DMS53 (cell line): Measurements from ENCODE around the gene SMTNL2.
A peak's percentile ranks its signal among the peaks of the same experiment; 100 is the strongest.
"Not testable (repeated sequence)": the region's sequence is repeated elsewhere in the genome, so short reads cannot be mapped to it uniquely, and the experiment has no call there.

Experiments used
- DNase-seq: peaks from one replicate; lab custom pipeline; 2025; lab: John Stamatoyannopoulos, UW

SMTNL2 gene

DNA sequence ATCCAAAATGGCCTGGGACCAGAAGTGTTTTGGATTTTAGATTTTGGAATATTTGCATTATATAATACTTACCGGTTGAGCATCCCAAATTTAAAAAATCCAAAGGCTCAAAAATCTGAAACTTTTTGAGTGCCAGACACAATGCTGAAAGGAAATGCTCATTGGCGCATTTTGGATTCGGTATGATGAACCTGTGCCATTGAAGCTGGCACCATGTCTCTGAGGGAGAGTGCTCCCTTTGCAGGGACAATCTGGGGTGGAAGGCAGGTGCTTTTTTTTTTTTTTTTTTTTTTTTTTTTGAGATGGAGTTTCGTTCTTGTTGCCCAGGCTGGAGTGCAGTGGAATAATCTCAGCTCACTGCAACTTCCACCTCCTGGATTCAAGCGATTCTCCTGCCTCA lies 17.7 kb downstream of the SMTNL2 start:
- DNase-seq, result no peak

DNA sequence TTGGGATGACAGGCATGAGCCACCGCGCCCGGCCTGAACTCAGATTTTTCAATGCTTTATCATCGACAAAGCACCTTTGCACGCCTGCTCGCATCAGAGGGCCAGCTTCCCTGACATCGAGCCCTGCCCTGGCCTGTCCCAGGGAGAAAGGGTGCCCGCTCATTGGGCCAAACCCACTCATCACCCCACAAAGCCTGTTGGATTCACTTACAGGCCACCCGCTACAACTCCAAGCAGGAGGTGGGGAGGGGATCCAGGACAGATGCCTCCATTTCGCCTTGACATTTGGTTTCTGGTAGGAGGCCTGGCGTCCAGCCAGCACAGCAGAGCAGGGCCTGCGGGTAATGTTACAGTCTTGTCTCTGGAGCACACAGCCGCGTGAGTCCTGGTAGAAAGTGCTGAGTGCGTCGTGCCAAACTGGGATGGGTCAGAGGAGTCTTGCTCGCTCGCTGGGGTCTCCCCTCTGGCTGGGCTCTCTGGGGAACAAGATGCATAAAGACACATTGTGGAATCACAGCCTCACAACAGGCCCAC lies 19.8 kb downstream of the SMTNL2 start:
- DNase-seq, result no peak

DNA sequence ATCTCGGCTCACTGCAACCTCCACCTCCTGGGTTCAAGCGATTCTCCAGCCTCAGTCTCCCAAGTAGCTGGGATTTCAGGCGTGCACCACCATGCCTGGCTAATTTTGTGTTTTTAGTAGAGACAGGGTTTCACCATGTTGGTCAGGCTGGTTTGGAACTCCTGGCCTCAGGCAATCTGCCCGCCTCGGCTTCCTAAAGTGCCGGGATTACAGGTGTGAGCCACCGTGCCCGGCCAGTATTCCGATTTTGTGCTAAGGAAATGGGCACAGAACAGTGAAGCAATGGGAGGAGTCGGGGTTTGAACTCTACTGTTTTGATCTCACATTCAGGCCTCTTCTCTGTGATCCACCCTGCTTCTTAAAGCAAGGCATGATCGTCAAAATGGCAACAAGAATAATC lies 20.4 kb downstream of the SMTNL2 start:
- not testable (repeated sequence) for DNase-seq

DNA sequence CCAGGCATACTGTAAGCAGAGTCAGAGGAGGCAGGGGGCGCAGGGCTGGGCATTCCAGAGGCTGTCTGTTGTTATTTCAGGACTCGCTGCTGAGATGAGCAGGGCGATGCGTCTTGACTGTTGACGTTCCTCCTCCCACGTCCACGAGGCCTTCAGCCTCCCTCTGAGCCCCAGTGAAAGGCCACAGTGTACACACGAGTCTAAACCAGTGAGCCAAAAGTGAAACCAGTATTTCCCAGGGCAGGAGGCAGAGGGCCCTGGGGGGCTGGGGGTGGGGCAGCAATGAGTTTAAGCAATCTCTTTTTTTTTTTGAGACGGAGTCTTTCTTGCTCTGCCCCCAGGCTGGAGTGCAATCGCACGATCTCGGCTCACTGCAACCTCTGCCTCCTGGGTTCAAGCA lies 21.5 kb downstream of the SMTNL2 start:
- no peak for DNase-seq

DNA sequence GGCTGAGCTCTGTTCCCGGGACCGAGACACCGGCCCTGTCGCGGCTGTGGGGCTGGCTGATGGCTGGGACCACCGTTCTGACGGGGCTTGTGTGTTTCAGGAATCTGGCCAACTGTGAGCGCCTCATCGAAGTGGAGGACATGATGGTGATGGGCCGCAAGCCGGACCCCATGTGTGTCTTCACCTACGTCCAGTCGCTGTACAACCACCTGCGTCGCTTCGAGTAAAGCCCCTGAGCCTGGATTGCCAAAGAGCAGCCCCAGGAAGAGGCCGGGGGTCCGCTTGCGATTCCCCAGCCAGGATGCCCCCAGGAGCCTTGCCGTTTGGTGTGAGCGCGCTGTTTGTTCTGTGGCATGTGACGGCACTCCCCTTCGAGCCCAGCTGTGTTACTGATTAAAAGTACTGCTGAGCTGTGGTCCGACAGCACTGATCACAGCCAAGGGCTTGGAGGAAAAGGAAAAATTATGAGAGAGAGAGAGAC lies 23.0 kb downstream of the SMTNL2 start:
- DNase-seq, result no peak

DNA sequence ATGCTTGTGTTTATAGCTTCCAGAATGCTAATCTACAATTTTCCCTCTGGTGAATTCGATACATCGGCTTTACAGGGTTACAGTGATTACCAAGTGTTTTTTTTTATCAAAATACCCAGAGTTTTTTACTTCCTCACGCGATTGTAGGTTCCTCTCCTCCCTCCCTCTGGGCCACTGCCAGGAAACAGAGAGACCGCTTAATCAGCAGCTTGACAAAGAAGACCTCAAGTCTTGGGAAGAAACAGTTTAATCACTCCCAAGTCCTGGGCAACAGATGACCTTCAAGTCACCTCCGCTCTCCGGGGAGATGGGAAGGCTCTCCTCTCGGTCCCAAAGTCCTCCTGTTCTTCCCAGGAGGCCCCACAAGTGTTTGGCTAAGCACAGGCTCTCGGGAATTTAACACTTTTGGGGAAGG lies 23.5 kb downstream of the SMTNL2 start:
- no peak for DNase-seq

DNA sequence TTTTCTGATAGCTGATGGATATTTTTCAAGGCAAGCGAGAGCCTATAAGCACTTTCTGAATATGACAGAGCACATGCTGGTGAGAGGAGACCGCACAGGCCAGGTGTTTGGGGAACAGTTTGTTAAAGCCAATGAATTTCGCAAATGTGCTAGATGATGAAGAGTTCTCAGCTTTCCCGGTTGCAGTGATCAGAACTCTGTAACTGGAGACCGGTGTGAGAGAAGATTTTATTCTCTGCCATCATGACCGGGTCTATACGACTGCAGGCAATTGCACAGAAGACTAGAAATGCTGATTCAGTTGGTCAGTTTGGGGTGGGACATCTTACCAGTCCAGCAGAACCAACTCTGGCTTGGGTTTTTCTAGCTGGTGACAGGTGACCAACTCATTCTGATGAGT lies 25.4 kb downstream of the SMTNL2 start:
- no peak for DNase-seq

DNA sequence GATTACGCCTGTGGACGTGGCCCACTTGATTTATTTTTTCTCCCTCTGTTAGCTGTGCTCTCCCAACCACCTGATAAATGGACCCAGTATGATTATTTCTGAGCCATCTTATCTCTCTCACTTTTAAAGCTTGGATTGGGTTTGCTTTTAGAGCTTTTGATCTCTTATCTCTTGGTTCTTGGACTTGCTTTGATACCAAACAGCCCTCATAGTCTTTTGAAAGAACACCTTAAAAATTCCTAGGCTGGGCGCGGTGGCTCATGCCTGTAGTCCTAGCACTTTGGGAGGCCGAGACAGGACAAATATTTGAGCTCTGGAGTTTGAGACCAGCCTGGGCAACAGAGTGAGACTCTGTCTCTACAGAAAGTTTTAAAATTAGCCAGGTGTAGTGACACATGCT lies 25.8 kb downstream of the SMTNL2 start:
- DNase-seq, result no peak

DNA sequence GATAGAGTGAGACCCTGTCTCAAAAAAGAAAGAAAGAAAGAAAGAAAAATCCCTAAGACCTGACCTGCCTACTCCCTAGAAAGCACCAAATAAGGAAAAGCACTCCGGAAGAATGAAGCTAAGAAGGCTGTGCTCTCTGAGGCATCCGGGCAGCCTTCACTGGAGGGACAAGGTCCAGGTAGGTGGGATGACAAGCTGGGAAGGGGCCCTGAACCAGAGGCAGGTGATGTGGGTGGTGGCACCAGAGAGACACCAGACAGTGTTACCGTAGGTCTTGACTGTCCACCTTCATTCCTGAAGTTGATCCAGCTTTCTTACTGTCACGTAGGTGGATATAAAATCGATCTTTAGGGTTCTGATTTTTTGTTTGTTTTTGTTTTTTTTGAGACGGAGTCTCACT lies 26.3 kb downstream of the SMTNL2 start:
- DNase-seq, result no peak

DNA sequence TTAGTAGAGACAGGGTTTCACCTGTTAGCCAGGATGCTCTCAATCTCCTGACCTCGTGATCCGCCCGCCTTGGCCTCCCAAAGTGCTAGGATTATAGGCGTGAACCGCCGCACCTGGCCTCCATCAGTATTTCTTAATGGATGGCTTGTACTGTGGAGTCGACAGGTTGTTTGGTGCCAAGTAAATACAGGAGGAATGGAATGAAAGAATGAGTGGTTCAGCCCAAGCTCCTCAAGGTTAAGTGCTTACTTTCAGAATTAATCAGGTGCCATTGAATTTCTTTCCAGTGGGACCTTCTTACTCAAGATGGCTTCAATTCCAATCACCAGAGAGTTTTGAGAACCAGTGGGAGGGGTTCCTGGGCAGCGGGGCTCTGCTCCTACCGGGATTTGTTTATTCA lies 32.1 kb downstream of the SMTNL2 start:
- DNase-seq, result no peak

DNA sequence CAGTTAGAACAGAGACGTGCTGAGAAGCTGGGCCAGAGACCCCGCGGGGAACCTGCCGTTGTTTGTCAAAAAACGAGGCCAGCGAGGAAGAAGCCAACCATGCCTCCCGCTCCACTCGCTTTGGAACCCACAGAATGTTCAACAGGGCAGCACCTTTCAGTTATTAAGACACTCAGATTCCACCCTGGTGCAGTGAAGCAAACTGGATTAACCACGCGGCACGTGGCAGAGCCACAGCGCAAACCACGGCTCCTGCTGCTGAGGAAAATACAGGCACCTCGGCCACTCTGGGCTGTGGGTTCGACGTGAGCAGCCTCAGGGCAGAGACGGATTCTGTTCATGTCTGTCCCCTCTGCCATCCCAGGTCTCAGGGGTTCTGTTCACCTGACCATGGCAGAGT lies 32.8 kb downstream of the SMTNL2 start:
- DNase-seq, result no peak

DNA sequence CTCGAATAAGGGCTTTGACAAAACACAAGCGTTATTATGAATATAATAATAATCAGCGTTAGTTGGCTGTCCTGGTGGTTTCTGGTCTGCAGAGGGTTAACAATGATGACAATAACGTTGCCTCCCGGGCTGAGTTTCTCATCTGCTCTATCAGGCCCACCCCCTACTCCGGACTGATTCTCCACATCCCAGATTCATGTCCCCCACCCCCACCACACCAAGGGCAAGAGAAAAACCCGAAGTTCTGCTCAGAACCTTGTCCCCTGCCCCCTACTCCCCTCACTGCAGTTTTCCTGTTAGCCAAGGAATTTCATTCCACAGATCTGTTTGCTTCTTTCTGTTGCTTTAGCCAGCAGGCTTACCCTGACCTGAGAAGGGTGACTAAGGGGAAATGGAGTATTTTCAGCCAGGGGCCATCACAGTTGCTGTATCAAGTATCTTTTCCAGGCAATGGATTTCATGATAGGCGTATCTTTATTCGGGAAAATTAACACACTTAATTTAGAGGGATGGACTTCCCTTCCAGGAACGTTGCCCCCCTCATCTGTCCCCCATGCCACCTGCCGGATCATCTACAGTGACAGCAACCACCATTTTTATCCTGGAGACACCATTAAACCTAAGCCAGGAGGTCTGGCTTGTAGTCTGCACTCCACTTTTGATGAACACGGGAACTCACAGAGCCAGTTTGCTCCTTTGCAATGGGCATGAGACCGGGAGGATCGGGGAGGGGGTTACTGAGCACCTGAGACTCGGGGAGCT lies 33.4 kb downstream of the SMTNL2 start:
- DNase-seq, result no peak

DNA sequence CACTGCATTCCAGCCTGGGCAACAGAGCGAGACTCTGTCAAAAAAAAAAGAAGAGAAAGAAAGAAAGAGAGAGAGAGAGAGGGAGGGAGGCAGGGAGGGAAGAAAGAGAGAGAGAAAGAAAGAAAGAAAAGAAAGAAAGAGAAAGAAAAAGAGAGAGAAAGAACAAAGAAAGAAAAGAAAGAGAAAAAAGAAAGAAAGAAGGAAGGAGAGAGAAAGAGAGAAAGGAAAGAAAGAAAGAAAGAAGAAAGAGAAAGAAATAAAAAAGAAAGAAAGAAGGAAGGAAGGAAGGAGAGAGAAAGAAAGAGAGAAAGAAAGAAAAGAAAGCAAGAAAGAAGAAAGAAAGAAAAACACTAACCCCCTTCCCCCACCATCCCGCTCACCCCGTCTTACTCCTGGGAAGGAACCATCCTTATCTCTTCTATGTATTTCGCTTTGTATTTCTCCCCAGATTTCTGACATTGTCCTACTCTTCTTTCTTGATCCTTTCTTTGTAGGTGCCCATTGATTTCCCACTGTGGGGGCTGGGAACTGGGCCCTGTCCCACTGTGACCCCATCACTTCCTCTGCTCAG lies 36.3 kb downstream of the SMTNL2 start:
- DNase-seq, result no peak

DNA sequence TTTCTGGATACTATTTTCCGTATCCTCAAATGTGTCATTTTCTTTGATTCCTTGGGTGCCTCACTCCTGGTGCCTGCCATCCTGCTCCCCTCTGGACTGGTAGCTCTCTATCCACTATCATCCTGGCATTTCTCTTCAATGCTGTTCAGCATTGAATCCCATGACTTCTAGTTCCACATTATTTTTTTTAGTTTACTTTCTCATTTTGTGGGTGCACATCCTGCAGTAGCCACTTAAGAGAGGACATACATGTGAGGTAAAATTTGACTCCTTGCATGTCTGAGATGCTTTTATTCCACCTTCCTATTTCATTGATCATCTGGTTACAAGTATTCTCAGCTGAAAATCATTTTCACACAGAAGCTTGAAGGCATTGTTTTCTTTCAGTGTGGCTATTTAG lies 38.0 kb downstream of the SMTNL2 start:
- no peak for DNase-seq

DNA sequence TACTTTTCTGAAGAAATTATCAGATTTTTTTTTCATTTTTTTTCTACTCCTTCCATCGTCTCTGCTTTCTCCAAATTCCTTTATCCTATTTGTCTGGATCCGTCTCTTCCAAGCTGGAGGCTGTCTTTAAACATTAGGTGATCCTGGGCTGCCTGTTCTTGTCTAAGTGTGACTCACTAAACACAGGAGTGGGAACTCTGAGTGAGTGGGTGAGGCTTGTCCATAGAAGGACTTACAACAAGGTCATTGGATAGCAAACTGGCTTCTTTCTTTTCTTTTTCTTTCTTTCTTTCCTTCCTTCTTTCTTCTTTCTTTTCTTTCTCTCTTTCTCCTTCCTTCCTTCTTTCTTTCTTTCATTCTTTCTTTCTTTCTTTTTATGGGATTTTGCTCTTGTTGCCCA lies 38.9 kb downstream of the SMTNL2 start:
- no peak for DNase-seq

DNA sequence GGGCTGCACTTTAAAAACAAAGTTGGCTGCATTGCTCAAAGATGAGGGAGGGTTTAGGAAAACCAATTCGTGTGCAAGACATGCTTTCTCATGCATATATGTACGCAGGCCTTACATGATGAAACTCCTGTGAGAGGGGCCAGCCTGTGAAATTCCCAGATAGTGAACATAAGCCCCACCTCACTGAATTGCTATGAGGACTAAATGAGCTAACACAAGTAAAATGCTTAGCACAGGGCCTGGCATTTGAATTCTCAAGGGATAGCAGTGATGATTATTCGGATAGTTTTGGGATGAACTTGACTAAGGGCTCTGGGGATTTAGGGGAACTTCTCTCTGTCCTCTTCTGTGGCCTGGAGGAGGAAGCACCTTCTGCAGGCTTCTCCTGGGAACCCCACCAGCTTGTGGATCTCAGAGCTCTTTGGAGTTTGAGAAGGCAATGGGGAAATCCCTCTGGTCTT lies 40.2 kb downstream of the SMTNL2 start:
- not testable (repeated sequence) for DNase-seq

DNA sequence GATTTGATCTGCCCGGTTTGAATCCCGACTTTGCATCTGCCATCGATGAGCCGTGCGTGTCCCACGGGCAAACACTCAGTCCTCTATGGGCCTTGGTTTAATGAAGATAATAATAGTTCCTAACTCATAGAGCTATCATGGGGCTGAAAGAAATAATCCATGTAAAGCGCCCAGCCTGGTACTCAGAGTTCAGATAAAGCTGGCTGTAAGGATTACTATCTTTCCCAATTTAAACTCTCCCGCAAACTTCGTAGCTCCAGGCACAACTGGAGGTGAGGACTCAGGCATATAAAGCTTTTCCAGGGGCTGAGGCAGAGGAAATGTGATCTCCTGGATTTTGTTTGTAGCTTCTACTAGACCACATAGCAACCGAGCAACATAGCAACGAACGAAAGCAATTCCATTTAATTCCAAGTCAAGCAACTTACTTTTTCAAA lies 40.9 kb downstream of the SMTNL2 start:
- DNase-seq, result peak; percentile 52

DNA sequence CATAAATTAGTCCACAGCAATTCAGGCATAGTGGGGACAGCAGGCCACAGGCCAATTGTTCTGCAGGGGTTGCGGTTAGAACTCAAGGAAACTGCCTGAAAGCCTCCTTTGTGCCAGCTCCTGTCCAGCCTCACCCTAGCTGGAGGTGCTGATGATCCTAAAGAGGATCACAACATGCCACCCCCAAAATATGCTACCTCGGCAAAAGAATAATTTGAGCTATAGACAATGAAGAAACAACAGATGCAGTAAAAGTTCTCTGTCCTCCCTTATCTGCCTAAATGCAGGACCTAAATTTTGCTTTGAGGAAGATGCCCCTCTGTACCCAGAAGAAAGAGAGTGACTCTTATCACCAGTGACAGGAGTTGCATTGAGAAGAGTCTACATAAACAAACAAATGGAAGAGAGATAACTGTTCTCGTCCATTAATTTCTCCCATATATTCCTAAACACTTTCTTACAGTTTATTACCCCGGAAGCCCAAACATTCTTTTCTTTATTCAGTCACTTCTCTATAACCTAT lies 42.5 kb downstream of the SMTNL2 start:
- DNase-seq, result no peak

DNA sequence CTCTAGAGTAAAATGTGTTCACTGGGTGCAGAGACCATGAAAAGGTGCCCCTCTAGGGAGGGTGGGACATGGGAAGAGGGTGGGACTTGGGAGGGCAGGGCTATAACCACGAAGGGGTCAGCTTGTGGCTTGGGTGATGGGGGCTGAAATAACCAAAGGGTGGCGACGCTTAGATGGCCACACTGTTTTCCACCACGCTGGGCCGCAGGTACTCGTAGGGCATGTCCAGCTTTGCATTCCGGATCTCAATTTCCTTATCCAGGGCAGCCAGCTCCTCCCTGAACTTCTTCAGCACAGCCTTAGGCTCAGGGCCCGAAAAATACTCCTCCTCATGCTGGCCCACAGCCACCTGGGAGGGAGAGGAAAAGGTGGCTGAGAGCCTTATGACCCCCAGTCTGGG lies 47.1 kb downstream of the SMTNL2 start:
- no peak for DNase-seq

DNA sequence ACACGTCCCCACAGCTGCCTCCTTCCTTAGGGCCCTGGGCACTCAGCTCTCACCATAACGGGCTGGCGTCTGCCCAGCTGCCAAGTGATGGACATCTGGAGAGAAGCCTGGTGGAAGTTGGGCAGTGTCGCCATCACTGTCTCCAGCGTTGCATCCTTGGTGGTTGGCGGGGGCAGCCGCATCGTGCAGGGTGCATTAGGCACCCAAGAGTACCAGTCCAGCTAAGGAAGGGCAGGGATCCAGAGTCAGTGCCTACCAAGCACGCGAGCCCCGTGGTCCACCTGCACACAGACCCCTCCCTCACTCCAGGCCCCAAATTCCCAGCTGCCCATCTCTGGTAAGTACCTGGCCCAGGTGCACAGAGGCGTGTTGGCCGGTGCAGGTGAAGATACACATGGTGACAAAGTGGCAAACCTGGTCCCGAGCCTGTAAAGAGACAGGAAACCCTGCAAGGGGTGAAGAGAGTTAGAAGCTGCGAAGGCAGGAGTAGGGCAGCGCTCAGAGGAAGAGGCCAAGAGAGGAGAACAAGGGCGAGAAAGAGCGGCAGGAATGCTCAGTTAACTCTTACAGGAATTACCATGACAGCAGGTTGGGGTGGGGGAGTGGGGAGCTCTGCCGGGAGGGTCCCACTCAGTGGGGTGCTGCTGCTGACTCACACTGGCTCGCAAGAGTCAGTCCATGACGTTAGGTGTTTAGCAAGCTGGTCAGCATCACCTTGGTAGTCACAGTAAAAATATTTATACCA lies 47.7 kb downstream of the SMTNL2 start:
- no peak for DNase-seq

DNA sequence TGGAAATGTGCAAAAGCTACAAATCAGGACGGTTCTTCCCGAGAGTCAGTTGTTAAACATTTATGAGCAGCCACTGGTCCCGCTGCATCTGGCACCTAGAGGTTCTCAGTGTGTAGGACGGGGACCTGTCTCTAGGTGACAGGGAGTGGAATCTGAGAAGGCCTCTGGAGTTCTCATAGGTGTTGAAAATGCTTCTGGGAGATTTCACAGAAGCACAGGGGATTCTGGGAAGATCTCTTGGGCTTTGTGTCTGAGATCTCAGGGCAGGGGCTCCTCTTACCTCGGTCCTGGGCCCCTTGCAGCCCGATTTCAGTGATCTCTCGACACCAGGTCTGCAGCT lies 48.2 kb downstream of the SMTNL2 start:
- DNase-seq, result no peak

DNA sequence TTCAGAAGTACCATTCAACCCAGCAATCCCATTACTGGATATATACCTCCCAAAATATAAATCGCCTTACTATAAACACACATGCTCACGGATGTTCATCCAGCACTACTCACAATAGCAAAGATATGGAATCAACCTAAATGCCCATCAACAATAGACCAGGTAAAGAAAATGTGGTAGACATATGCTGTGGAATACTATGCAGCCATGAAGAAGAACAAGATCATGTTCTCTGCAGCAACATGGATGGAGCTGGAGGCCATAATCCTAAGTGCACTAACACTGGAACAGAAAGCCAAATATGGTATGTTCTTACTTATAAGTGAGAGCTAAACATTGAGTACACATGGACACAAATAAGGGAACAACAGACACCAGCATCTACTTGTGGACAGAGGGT lies 49.3 kb downstream of the SMTNL2 start:
- no peak for DNase-seq

DNA sequence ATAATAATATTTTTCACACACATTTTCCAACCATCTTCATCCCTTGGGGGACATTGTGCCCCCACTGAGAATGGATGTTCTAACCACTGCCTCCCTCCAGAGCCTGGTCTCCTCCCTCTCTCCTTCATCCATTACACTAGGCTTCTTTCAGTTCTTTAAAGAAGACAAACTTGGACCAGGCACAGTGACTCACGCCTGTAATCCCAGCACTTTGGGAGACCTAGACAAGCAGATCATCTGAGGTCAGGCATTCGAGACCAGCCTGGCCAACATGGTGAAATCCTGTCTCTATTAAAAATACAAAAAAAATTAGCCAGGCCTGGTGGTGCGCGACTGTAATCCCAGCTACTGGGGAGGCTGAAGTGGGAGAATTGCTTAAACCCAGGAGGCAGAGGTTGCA lies 50.6 kb downstream of the SMTNL2 start:
- no peak for DNase-seq
